Testis (tissue), 3 donors: Measurements from ENCODE around the gene MIB1. TPM values are rescaled to one million over a fixed set of nuclear protein-coding genes. Genes with fewer than 3 reads are reported as not detected.

Experiments
- DNase-seq: peaks from one replicate; pipeline ENCODE4 v3.0.0-alpha.2; 2019
- H3K27ac ChIP-seq, 2 donors: fragments of 200-600 bp; sonication (generic); one replicate each; pipeline ENCODE4 v1.5.1; 2019
- H3K27me3 ChIP-seq: fragments of 200-600 bp; sonication (generic); one replicate; pipeline ENCODE4 v1.5.1; 2019
- H3K36me3 ChIP-seq: fragments of 200-600 bp; sonication (generic); one replicate; pipeline ENCODE4 v1.5.1; 2017; ENCODE audit warnings: low read depth; ENCODE audit errors: missing control alignments
- H3K4me1 ChIP-seq: fragments of 200-600 bp; sonication (generic); one replicate; pipeline ENCODE4 v1.5.1; 2019
- H3K4me3 ChIP-seq, 2 donors: fragments of 200-600 bp; sonication (generic); one replicate each; pipeline ENCODE4 v1.5.1; 2017 to 2019
- H3K9me3 ChIP-seq: fragments of 200-600 bp; sonication (generic); one replicate; pipeline ENCODE4 v1.5.1; 2017
- POLR2A ChIP-seq: fragments of 450-650 bp; IDR thresholded peaks from one replicate; pipeline ENCODE4 v1.6.1; 2017; ENCODE audit warnings: antibody characterized with exemption, mild to moderate bottlenecking, moderate library complexity
- WGBS, 2 donors: methylation state at CpG; one replicate each; pipeline ENCODE4 v1.1.5; 2018; 5-methylcytosine and 5-hydroxymethylcytosine counted together
- intact Hi-C: fragments of 100-400 bp; cut with DNase I; formaldehyde crosslinking; loops from one replicate; pipeline ENCODE4 v1.15.1; 2023; ENCODE audit warnings: low total_unique reads
- polyA plus RNA-seq: library from polyadenylated mRNA; stranded (reverse); fragments of 350-450 nt; fragmentation: Illumina TruSeq; extraction: RNeasy Lipid Tissue Mini Kit (QIAGEN cat#74804); gene quantifications from one replicate; pipeline ENCODE4 v1.2.3, GENCODE V29; 2014; ENCODE audit warnings: low read depth, low replicate concordance; ENCODE audit not compliant: insufficient read depth
- total RNA-seq, 2 donors: library from RNA; depleted of rRNA; stranded (reverse); fragments of >200 nt; gene quantifications; one replicate each; pipeline ENCODE4 v1.2.3, GENCODE V29; 2016
- TF ChIP-seq, protein P1 (sequence below), 3 experiments: fragments of 450-650 bp in 2 of 3; fragments of 200-600 bp in 1 of 3; sonication (generic) in 1 of 3; IDR thresholded peaks; one replicate each; pipeline ENCODE4 v1.5.1; 2016 to 2019; ENCODE audit warnings: antibody characterized with exemption in 3 of 3, mild to moderate bottlenecking in 2 of 3, moderate library complexity in 1 of 3

The MIB1 gene
- total and polyA plus RNA-seq, 3 donors from 2014 or later = 16.5 to 48.8 (median 40.7) TPM

- Histone ChIP-seq H3K36me3 (no peaks in the 10 kb centered on the region), H3K27me3 (no peaks in the 10 kb centered on the region), H3K9me3 (no peaks in the 10 kb centered on the region), H3K27ac (no peak overlapping the region), H3K4me1 (no peaks in the 10 kb centered on the region), H3K4me3 (no peak overlapping the region)
- intact Hi-C loops = no loop called here
- no peak for TF ChIP-seq POLR2A
- TF ChIP-seq, protein P1, sequence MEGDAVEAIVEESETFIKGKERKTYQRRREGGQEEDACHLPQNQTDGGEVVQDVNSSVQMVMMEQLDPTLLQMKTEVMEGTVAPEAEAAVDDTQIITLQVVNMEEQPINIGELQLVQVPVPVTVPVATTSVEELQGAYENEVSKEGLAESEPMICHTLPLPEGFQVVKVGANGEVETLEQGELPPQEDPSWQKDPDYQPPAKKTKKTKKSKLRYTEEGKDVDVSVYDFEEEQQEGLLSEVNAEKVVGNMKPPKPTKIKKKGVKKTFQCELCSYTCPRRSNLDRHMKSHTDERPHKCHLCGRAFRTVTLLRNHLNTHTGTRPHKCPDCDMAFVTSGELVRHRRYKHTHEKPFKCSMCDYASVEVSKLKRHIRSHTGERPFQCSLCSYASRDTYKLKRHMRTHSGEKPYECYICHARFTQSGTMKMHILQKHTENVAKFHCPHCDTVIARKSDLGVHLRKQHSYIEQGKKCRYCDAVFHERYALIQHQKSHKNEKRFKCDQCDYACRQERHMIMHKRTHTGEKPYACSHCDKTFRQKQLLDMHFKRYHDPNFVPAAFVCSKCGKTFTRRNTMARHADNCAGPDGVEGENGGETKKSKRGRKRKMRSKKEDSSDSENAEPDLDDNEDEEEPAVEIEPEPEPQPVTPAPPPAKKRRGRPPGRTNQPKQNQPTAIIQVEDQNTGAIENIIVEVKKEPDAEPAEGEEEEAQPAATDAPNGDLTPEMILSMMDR (IDR thresholded peaks at IDR 0.05) = no peak
- no peak for DNase-seq
- 81 to 97% methylated on average over 2 of the region's 2 CpGs for WGBS, 2 donors
These were observed 74.5 kb downstream of the MIB1 start for GRCh38 chr18:21815101-21815500.

DNA sequence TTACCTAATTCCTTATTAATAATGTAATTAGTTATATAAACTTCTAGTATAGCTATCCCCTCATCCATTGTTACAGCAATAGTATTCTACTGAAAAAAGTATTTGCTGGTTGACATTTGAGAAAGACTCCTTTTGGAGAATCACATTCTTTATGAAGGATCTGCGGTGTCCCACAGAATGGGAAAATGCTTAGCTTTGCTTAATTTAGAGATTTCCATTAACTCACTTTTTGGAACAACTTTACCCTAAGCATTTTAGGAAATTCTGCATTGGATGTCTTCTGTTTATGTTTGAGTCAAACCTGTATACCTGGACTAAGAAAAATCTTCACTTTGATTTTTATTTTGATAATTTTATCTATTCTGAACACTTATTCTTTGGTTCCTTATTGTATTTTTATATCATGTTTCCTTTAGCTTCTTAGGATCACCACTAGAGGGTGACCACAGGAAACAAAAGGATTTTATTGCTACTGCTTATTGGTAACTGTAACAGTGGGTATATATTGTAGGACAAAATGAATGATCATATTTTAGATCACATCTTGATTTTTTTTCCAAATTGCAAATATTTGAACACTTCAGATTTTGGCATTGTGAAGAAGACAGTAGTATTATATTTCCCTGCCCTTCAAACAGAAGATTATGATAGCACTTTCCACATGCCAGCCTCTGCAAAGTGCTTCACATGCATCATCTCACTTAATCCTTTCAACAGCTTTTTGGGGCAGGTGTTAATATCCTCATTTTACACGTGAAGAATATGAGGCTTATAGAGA lies 79.6 kb downstream of the MIB1 start:
- WGBS, 2 donors = 73 to 77% methylated on average over 2 of the region's 2 CpGs
- intact Hi-C loops = no loop called here
- Histone ChIP-seq H3K4me1 (no peaks in the 10 kb centered on the region), H3K36me3 (no peaks in the 10 kb centered on the region), H3K27ac (no peak overlapping the region), H3K4me3 (no peak overlapping the region), H3K9me3 (no peaks in the 10 kb centered on the region), H3K27me3 (no peaks in the 10 kb centered on the region)
- TF ChIP-seq, protein P1 (IDR thresholded peaks at IDR 0.05) = peak in 1 of 3 experiments; percentile 57
- no peak for TF ChIP-seq POLR2A
- no peak for DNase-seq

DNA sequence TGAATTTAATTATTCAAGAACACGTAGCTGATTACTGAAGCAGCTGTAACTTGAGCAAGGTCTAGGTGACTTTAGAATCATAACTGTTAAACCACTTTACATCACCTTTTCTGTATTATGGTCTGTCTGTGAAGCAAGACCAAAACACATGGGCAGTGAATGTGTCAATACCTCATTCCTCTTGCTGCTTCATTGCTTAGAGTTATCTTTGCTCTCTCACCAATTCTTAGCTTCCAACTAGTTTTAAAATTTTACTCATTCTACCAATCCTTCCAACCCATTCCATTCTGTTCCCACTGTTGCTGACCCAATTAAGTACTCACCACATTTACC lies 80.2 kb downstream of the MIB1 start:
- TF ChIP-seq, protein P1 (IDR thresholded peaks at IDR 0.05) = no peak
- no peak for TF ChIP-seq POLR2A
- H3K9me3 ChIP-seq = no peaks in the 10 kb centered on the region
- WGBS, 2 donors = 95 to 97% methylated on average over 1 of the region's 1 CpG
- no peaks in the 10 kb centered on the region for H3K27me3 ChIP-seq
- H3K36me3 ChIP-seq = no peaks in the 10 kb centered on the region
- no peak overlapping the region for H3K27ac ChIP-seq
- H3K4me1 ChIP-seq = no peaks in the 10 kb centered on the region
- DNase-seq = no peak
- no peak overlapping the region for H3K4me3 ChIP-seq
- intact Hi-C loops = no loop called here

DNA sequence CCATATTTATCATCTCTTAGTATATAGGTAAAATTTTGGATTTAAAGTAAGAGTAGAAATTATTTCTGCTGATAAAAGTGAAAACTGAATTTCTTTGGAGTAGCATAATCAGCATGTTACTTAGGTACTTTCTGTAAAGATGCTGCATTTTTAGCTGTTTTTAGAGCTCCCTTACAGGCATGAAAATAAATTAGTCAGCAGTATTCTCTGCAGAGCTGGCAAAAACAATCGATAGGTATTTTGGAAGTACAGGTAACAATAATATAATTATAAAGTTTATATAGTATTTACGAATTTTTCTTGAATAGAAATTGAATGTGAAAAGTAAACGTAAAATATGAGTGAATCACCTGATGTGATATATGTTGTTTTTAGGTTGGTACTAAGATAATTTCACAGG lies 83.3 kb downstream of the MIB1 start:
- Histone ChIP-seq H3K4me3 (no peak overlapping the region), H3K4me1 (no peaks in the 10 kb centered on the region), H3K27me3 (no peaks in the 10 kb centered on the region), H3K9me3 (no peaks in the 10 kb centered on the region), H3K27ac (no peak overlapping the region), H3K36me3 (no peaks in the 10 kb centered on the region)
- intact Hi-C loops = no loop called here
- TF ChIP-seq POLR2A = no peak
- TF ChIP-seq, protein P1 (IDR thresholded peaks at IDR 0.05) = no peak
- 91 to 96% methylated on average over 3 of the region's 3 CpGs for WGBS, 2 donors
- no peak for DNase-seq

DNA sequence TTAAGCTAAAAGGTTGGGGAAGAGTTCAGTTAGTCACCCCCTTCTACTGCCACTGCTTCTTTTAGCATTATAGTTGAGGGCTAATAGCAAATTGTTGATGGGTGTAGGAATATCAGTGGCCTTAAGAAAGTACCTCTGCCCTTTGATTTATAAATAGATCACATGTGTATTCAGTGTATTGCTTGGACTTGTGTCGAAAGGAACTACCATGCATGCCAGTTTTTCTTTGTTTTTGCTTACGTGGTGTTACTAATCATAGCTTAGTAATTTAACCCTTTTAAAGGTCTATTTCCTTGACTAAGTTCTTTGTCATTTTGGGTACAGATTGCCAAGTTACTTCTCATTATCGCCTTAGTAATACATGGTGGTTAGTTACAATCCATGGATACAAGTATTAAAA lies 85.6 kb downstream of the MIB1 start:
- intact Hi-C loops = no loop called here
- no peak overlapping the region for H3K4me3 ChIP-seq
- no peak for TF ChIP-seq POLR2A
- TF ChIP-seq, protein P1 (IDR thresholded peaks at IDR 0.05) = no peak
- 46 to 58% methylated on average over 3 of the region's 3 CpGs for WGBS, 2 donors
- H3K27me3 ChIP-seq = no peaks in the 10 kb centered on the region
- no peak for DNase-seq
- H3K9me3 ChIP-seq = no peaks in the 10 kb centered on the region
- H3K27ac ChIP-seq = no peak overlapping the region
- H3K4me1 ChIP-seq = no peaks in the 10 kb centered on the region
- no peaks in the 10 kb centered on the region for H3K36me3 ChIP-seq
